A204.1 (cell line): ENCODE data around the gene BEAN1.

Experiments
- FAIRE-seq: peaks from 2 replicates; lab custom pipeline; 2012; peaks lifted over from hg19 to GRCh38; lab: Jason Lieb, UNC

Gene BEAN1

GRCh38 chr16:66395806-66396555 is 31.1 kb upstream of the BEAN1 start:
- no peak for FAIRE-seq

DNA sequence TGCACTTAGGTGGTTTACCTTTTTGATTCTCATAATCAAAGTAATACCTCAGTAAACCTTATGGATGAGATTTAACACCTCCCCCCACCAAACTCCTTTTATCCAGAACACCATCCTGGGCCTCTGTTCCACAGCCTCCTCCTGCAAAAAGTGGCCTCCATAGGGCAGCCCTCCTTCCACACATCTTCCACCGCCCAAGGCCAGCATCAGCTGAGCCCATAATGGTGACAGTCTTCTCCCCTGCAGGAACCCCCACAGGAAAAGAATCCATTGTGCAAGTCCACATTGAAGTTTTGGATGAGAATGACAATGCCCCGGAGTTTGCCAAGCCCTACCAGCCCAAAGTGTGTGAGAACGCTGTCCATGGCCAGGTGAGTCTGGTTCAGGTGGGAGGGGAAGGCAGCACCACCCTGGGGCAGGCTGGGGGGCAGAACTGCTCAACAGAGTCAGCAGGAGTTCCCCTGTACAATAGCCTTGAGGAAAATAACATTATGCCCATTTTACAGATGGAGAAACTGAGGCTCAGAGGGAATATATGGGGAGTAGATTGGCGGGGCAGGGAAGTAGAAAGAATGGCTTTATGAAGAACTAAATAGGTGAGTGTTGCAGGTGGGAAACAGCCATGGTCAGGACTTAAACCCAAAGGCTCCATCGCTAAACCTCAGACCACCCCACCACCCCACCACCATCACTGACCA is 29.2 kb upstream of the BEAN1 start:
- FAIRE-seq = no peak

- no peak for FAIRE-seq
Observed at GRCh38 chr16:66399031-66399430, 28.1 kb upstream of the BEAN1 start.

DNA sequence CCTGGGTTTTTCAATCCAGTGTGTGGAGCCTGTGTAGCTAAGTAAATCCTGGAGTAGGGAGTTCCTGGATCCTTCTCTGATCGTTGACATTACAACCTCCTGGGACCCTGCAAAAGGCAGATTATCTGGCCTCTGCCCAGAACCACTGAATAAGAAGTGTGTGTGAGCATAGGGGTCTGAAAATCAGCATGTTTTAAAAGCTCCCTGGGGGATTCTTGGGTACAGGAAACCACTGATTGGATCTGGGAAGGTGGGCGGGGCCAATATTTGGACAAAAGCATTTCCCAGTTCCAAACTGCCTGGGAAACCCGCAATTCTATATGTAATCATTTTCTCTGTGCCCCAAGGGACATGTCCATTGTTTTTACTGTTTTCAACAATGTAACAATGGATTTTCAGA is 27.2 kb upstream of the BEAN1 start:
- no peak for FAIRE-seq

DNA sequence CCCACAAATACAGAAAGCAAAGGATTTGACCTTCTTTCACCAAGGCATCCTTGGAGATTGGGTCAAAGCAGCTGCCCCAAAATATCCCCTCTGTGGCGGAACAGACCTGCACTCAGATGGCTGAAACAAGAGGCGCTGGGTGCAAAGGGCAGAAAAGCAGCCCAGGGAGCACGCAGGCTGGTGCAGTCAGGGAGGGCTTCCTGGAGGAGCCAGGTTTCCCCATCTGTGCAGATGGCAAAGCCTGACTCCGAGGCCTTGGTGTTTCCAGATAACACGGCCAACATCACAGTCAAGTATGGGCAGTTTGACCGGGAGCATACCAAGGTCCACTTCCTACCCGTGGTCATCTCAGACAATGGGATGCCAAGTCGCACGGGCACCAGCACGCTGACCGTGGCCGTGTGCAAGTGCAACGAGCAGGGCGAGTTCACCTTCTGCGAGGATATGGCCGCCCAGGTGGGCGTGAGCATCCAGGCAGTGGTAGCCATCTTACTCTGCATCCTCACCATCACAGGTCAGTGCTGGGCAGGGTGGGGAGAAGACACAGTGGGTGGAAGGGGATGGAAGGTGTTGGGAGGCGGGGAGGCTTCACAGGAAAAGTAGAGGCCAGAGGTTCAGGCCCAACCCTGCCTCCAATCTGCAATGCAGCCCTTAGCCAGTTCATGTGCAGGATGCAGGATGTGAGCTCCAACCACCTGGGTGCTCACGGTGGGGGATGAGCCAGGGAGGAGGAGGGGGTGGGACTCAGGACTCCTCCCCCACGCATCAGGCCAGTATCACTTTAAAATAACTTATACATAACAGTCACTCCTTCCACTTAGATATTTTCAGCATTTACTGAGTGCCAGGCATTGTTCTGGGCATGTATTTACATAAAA is 26.4 kb upstream of the BEAN1 start:
- no peak for FAIRE-seq

DNA sequence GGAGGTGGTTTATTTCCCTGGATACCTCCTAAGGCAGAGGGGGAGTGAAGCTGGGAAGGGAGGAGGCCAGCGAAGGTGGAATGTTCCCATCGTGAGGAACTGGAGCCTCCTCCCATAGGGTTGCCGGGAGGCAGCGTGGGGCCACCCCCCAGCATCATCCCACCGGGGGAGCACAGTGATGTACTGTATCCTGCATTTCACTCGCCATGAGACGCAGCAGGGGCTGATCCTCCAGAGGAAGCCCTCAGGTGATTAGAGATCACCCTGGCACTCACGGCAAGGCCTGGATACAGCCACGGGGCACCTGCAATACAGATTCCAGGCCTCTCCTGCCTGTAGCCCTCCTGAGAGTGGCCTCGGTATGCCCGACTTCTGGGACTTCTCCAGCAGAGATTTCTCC is 25.5 kb upstream of the BEAN1 start:
- FAIRE-seq = no peak

DNA sequence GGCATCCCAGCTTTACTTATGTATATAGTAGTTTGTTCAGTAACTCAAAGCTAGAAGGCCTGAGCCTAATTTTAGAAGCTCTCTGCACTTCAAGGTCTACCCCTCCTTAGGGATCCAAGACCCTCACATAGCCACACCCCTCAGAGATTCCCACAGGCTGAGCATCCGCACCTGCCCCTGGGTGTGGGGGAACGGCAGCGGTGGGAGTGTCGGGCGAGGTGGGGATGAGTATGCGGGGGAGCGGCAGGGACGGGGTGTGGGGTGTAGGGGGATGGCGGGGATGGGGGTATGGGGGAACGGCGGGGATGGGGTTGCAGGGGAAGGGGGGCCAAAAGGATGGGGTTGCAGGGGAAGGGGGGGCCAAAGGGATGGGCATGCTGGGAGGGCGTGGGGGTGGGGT is 24.9 kb upstream of the BEAN1 start:
- FAIRE-seq = no peak

GRCh38 chr16:66402591-66403230 is 24.4 kb upstream of the BEAN1 start:
- no peak for FAIRE-seq

- no peak for FAIRE-seq
Observed at GRCh38 chr16:66403531-66404145, 23.5 kb upstream of the BEAN1 start.

GRCh38 chr16:66405057-66405783 is 21.9 kb upstream of the BEAN1 start:
- FAIRE-seq = no peak

GRCh38 chr16:66406534-66407221 is 20.4 kb upstream of the BEAN1 start:
- FAIRE-seq = peak; percentile 93

DNA sequence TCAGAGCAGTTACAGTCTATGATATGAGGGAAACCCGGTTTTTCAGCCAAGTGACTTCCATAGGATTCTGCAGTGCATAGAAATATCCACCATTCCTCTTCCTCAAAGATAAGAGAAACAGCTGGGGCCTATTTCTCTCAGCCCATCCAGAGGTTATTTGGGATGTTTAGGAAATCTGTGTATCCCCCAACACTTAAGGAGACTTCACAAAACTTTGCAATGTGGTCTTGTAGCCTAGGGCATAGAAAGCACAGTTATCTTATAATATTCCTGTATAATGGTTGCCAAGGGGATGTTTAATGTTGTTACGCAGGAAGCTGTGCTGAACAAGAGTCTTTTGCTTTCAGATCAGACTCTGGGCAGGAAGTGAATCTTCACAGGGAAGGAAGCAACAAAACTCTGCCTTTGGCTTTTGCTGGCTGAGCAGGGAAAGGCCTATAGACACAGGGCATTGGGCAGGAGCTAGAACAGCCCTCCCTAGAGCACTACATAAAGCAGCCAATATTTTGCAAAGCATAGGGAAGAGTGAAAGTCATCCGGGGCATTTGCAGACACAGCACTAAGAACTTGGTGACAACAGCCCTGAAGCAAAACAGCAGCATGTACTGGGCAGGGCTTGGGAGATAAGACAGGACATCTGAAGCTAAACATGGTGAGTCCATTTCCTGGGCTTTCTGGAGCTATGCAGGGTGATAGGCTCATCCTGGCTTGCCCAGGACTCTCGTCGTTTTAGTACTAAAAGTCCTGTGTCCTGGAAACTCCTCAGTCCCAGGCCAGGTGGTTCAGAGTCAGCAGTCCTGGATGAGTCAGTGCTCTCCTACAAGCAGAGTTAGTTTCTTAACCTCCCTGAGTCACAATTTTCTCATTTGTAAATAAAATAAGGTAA is 18.7 kb upstream of the BEAN1 start:
- peak; percentile 92 for FAIRE-seq

- peak; percentile 82 for FAIRE-seq
Observed at GRCh38 chr16:66409156-66409555, 17.9 kb upstream of the BEAN1 start.

GRCh38 chr16:66412182-66412581 is 14.9 kb upstream of the BEAN1 start:
- FAIRE-seq = no peak

- FAIRE-seq = no peak
Observed at GRCh38 chr16:66414891-66415290, 12.2 kb upstream of the BEAN1 start.

DNA sequence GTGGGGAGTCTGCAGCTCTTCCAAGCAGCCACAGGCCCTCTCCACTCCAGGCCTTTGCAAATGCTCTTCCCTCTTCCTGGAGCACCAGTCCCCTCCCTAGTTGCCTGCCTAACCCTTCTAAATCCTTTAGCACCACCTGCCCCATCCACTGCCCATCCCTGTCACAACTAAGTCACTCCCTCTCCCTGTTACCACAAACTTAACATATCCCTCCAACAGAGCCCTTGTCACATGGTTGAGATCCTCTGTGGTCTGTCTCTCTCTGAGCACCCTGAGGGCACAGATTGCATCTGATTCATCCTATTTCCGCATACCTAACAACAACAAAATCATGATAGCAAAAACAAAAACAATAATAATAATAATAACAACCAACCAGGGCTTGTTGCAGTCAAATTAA is 11.0 kb upstream of the BEAN1 start:
- FAIRE-seq = no peak

DNA sequence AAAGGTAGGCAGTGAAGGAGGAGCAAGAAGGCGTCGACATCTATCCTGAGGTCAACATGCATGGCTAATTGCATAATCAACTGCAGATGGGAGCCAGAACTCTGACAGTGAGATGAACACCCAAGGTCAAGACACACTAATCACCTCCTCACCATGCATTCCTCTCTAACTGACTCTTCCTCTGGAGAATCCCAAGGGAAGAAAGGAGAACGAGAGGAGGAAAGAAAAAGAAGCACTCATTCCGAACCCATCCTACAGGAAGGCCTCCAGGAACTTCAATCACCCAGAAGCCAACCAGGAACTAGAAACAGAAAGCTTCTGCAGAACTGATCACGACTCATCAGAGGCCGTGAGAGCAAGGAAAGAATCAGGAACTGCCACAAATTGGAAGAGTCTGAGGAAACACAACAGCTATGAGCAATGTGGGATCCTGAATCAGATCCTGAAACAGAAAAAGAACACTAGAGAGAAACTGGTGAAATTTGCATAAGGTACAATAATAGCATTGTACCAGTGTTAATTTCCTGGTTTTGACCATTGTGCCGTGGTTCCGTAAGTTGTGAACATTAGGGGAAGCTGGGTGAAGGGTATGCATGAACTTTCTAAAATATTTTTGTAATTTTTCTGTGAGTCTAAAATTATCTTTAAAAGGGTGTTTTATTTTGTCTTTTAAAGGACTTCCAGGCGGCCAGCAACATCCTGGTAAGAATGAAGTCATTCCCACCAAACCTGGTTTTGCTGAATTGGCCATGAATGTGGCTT is 10.0 kb upstream of the BEAN1 start:
- no peak for FAIRE-seq

DNA sequence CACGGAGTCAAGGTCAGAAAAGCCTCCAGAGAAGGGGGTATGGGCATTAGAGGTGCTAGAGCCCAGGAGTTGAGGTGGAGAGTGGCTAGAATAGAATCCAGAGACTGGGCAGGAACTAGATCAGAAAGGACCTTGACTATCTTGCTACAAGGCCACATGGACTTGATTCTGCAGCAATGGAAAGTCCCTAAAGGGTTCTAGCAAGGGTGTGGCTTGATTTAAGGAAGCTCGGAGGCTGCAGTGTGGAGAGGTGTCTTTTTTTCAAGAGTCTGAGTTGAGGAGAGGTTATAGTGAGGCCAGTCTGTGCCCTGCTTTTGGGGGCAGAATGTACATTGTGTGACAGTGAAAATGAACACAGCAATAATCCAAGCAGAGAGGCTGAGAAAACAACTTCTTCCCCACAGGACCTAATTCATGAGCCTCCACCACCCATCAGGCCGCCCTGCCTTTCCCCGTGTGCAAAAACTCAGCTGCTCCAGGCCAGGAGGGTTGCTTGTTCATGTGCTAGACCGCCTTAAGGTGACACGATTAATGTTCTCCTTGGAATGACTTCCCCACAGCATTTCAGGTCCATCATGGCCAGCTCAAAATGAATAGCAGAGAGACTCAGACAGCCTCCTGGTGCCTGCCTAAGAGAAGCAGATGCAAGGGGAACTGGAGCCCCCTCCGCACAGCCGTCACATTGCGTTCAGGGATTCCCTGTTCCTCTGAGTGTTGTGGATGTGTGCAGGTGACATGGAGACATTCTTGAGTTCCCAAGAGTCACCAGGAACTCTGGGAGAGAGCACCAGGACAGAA is 8.7 kb upstream of the BEAN1 start:
- FAIRE-seq = no peak
